ENCODE results near the gene SYCN. TPM values are rescaled to one million over a fixed set of nuclear protein-coding genes. Genes with fewer than 3 reads are reported as not detected.

The SYCN gene
- total RNA-seq, 4 donors from 2014 or later, result not detected

DNA sequence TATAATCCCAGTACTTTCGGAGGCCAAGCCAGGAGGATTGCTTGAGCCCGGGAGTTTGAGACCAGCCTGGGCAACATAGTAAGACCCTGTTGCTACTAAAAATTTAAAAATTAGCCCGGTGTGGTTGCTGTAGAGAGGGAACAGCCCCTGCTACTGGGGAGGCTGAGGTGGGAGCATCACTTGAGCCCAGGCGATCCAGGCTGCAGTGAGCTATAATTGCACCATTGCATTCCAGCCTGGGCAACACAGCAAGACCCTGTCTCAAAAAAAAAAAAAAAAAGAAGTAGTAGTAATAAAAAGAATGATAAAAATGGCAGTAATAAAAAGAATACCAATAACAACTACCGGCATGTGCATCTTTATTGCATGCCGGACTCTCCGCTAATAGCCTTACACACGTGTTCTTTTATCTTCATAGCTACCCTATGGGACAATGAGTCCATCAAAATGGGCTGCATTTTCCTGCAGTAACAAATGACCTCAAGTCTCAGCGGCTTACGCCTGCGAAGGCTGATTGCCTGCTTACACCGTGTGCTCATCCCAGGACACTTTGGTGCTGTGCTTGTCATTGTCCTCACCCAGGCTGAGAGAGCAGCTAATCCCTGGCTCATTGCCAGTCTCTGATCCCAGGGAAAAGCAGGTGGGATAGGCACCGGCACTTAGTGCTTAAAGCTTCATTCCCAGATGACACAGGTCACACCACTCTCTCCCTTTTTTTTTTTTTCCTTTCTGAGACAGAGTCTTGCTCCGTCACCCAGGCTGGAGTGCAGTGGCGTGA is 14.4 kb upstream of the SYCN start:
- TF ChIP-seq CTCF (IDR thresholded peaks at IDR 0.05; ENCODE audit: low read depth), result no peak

DNA sequence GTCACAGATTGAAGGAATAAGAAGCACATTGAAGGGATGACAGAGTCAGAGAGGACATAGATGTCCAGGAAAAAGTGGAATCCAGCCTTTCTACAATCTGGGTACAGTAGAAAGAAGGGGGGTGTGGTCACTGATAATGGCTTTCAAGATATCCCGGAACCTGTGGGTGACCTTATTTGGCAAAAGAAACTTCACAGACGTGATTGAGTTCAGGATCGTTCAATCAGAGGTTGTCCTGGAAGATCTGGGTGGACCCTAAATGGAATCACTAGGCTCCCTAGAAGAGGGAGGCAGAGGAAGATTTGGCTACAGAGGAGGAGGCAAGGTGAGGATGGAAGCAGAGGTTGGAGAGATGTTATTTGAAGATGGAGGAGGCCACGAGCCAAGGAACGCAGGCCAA is 13.0 kb upstream of the SYCN start:
- TF ChIP-seq CTCF (IDR thresholded peaks at IDR 0.05; ENCODE audit: low read depth), result no peak

GRCh38 chr19:39212375-39212742 is 8.3 kb upstream of the SYCN start:
- TF ChIP-seq CTCF (IDR thresholded peaks at IDR 0.05; ENCODE audit: low read depth), result no peak

GRCh38 chr19:39211731-39212374 is 7.8 kb upstream of the SYCN start:
- no peak for TF ChIP-seq CTCF (IDR thresholded peaks at IDR 0.05; ENCODE audit: low read depth)

DNA sequence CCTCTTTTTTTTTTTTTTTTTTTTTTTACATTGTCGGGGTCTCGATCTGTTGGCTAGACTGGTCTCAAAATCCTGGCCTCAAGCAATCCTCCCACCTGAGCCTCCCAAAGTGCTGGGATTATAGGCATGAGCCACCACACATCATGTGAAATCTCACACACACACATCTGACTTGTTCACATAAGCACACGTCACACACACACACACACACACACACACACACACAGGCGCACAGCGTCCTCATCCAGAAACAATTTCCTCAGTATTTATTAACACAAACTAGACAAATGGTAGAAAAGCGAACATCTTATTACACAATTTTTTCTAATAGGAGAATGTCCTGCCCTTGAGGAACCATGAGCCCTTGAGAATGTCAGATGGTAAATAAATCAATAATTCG is 5.1 kb upstream of the SYCN start:
- no peak for TF ChIP-seq CTCF (IDR thresholded peaks at IDR 0.05; ENCODE audit: low read depth)

DNA sequence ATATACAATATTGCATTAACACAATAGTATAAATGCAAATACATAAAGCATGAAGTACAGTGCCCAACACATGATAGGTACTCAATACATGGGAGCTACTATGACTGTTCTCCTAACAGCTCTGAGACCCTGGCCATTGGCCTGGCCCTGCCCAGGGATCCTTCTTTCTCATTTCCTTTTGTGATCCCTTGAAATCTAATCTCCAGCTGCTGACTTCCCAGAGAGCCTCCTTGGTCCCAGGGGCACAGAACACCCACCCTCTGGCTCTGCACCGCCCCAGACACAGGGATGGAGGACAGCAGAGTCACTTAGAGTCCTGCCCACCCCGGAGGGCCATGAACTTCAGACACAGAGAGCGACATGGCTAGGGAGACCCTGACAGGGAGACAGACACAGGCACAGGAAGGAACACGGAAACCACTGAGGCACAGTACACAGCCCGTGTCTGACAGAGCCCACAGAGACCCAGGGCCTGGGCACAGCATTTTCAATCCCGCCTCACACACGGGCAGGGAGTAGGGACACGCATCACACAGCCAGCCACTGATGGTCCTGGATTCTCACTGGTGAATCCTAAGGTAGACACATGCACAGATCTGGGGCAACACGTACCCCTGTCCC is 4.2 kb upstream of the SYCN start:
- no peak for TF ChIP-seq CTCF (IDR thresholded peaks at IDR 0.05; ENCODE audit: low read depth)

GRCh38 chr19:39207293-39207836 is 3.3 kb upstream of the SYCN start:
- TF ChIP-seq CTCF (IDR thresholded peaks at IDR 0.05; ENCODE audit: low read depth), result no peak

All from subcutaneous adipose tissue (tissue), 4 donors.